ENCODE results near the gene GMPS. TPM values are rescaled to one million over a fixed set of nuclear protein-coding genes. Genes with fewer than 3 reads are reported as not detected.

Gene GMPS
- total and polyA plus RNA-seq, 9 of the 15 experiments (the other 6 are each of a cell fraction or from before 2014, with no cell fraction given): 73.7 to 282 (median 156) TPM

DNA sequence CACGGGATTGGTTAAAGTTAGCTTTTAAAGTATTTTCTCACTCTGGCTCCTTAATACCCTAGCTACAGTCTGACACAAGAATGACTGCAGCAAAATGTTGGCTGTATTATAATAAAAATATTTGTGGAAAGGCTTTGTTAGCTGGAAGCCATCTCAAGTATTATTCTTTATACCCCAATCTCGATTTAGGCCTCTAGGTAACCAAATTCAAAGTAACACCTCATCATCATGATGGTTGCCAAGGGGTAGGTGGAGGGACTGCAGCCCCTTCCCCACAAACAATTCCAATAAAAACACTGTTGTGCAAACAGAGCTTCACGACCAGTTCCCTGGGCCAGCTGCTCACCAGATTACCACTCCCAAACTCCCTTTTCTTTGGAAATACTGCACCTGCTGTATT lies 759 bp upstream of the GMPS start (continued):
- TF ChIP-seq CEBPG (CRISPR knock-in tag; IDR thresholded peaks at IDR 0.05) (no peak), CEBPG (tag; conservative IDR thresholded peaks at IDR 0.05 in 1 of 2, IDR thresholded peaks at IDR 0.05 in 1 of 2) (no peak), FOSL1 (tag; conservative IDR thresholded peaks at IDR 0.05) (0 out of 2 replicates have a peak, but pooled peaks have one; percentile 3), TAF9B (IDR thresholded peaks at IDR 0.05; ENCODE audit: partially characterized antibody) (no peak), CEBPB (tag; IDR thresholded peaks at IDR 0.05) (peak; percentile 33), SIN3B (IDR thresholded peaks at IDR 0.05; ENCODE audit: low read depth) (no peak), ZNF778 (CRISPR knock-in tag; IDR thresholded peaks at IDR 0.05) (no peak), ZC3H11A (IDR thresholded peaks at IDR 0.05; ENCODE audit: low read depth, low read length) (no peak), NCOA4 (IDR thresholded peaks at IDR 0.05; ENCODE audit: partially characterized antibody) (no peak), ZNF586 (CRISPR knock-in tag; conservative IDR thresholded peaks at IDR 0.05) (no peak), HIVEP1 (CRISPR knock-in tag; IDR thresholded peaks at IDR 0.05) (no peak), HMG20B (CRISPR knock-in tag; IDR thresholded peaks at IDR 0.05) (no peak), SRSF7 (optimal IDR thresholded peaks at IDR 0.05; ENCODE audit: low read depth, low read length) (no peak), DMBX1 (CRISPR knock-in tag; IDR thresholded peaks at IDR 0.05; ENCODE audit: borderline replicate concordance) (no peak), ATF1 (CRISPR knock-in tag; IDR thresholded peaks at IDR 0.05) (no peak), ATF1 (tag; IDR thresholded peaks at IDR 0.05) (no peak), ARID1B (IDR thresholded peaks at IDR 0.05) (0 out of 2 replicates have a peak, but pooled peaks have one; percentile 21), PHTF2 (CRISPR knock-in tag; IDR thresholded peaks at IDR 0.05) (no peak), RBFOX2 (IDR thresholded peaks at IDR 0.05; ENCODE audit: low read depth, low read length) (no peak), CBX3 (IDR thresholded peaks at IDR 0.05; ENCODE audit: borderline replicate concordance in 1 of 2, low read length in 2 of 2) (no peak), MYC (IDR thresholded peaks at IDR 0.05; ENCODE audit: low read depth, low read length) (no peak), MYC (CRISPR knock-in tag; IDR thresholded peaks at IDR 0.05; ENCODE audit: borderline replicate concordance, low read depth) (no peak), NFIX (CRISPR knock-in tag; IDR thresholded peaks at IDR 0.05; ENCODE audit: low read depth) (no peak), TRIM28 (IDR thresholded peaks at IDR 0.05) (no peak), ZNF764 (CRISPR knock-in tag; IDR thresholded peaks at IDR 0.05; ENCODE audit: low read depth) (no peak), ZNF263 (CRISPR knock-in tag; IDR thresholded peaks at IDR 0.05; ENCODE audit: borderline replicate concordance) (no peak)
- TF ChIP-seq, protein P1, sequence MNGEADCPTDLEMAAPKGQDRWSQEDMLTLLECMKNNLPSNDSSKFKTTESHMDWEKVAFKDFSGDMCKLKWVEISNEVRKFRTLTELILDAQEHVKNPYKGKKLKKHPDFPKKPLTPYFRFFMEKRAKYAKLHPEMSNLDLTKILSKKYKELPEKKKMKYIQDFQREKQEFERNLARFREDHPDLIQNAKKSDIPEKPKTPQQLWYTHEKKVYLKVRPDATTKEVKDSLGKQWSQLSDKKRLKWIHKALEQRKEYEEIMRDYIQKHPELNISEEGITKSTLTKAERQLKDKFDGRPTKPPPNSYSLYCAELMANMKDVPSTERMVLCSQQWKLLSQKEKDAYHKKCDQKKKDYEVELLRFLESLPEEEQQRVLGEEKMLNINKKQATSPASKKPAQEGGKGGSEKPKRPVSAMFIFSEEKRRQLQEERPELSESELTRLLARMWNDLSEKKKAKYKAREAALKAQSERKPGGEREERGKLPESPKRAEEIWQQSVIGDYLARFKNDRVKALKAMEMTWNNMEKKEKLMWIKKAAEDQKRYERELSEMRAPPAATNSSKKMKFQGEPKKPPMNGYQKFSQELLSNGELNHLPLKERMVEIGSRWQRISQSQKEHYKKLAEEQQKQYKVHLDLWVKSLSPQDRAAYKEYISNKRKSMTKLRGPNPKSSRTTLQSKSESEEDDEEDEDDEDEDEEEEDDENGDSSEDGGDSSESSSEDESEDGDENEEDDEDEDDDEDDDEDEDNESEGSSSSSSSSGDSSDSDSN (IDR thresholded peaks at IDR 0.05; ENCODE audit: borderline replicate concordance in 1 of 2, low read depth in 2 of 2, low read length in 2 of 2): no peak
- TF ChIP-seq, protein P2, sequence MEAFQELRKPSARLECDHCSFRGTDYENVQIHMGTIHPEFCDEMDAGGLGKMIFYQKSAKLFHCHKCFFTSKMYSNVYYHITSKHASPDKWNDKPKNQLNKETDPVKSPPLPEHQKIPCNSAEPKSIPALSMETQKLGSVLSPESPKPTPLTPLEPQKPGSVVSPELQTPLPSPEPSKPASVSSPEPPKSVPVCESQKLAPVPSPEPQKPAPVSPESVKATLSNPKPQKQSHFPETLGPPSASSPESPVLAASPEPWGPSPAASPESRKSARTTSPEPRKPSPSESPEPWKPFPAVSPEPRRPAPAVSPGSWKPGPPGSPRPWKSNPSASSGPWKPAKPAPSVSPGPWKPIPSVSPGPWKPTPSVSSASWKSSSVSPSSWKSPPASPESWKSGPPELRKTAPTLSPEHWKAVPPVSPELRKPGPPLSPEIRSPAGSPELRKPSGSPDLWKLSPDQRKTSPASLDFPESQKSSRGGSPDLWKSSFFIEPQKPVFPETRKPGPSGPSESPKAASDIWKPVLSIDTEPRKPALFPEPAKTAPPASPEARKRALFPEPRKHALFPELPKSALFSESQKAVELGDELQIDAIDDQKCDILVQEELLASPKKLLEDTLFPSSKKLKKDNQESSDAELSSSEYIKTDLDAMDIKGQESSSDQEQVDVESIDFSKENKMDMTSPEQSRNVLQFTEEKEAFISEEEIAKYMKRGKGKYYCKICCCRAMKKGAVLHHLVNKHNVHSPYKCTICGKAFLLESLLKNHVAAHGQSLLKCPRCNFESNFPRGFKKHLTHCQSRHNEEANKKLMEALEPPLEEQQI (IDR thresholded peaks at IDR 0.05): no peak

All from K562 (cell line).